ENCODE results near the gene MRPL10. TPM values are rescaled to one million over a fixed set of nuclear protein-coding genes. Genes with fewer than 3 reads are reported as not detected.

The MRPL10 gene
- total and polyA plus RNA-seq, 4 donors: 18.4 to 38.3 (median 30.3) TPM

GRCh38 chr17:47867813-47868533 lies 36.6 kb upstream of the MRPL10 start:
- H3K9ac ChIP-seq (ENCODE audit: insufficient read depth in 1 of 2, low read length in 2 of 2): no peak overlapping the region
- peaks cover 0 to 24% (median under 1%) of the 10 kb centered on the region in 5 donors for H3K4me1 ChIP-seq (ENCODE audit: control insufficient read depth in 5 of 5, insufficient read depth in 5 of 5, low read length in 5 of 5)
- peaks cover 0 to 3% (median 0%) of the 10 kb centered on the region in 4 donors for H3K9me3 ChIP-seq (ENCODE audit: control insufficient read depth in 4 of 4, insufficient read depth in 3 of 4, low read length in 3 of 4)
- no peak overlapping the region for H3K27ac ChIP-seq (ENCODE audit: low read depth in 1 of 2, low read length in 1 of 2)
- DNase-seq (no peak), ATAC-seq (ENCODE audit: insufficient read depth, low FRiP score) (no peak)
- H3K4me3 ChIP-seq: no peak overlapping the region
- H3K27me3 ChIP-seq (ENCODE audit: control insufficient read depth in 3 of 3, insufficient read depth in 3 of 3, low read length in 2 of 3): peaks cover 0 to 23% (median 13%) of the 10 kb centered on the region in 3 donors
- TF ChIP-seq, protein P1, sequence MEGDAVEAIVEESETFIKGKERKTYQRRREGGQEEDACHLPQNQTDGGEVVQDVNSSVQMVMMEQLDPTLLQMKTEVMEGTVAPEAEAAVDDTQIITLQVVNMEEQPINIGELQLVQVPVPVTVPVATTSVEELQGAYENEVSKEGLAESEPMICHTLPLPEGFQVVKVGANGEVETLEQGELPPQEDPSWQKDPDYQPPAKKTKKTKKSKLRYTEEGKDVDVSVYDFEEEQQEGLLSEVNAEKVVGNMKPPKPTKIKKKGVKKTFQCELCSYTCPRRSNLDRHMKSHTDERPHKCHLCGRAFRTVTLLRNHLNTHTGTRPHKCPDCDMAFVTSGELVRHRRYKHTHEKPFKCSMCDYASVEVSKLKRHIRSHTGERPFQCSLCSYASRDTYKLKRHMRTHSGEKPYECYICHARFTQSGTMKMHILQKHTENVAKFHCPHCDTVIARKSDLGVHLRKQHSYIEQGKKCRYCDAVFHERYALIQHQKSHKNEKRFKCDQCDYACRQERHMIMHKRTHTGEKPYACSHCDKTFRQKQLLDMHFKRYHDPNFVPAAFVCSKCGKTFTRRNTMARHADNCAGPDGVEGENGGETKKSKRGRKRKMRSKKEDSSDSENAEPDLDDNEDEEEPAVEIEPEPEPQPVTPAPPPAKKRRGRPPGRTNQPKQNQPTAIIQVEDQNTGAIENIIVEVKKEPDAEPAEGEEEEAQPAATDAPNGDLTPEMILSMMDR (IDR thresholded peaks at IDR 0.05; ENCODE audit: control extremely low read depth, extremely low read depth): no peak
- 81 to 89% methylated on average over 11 of the region's 11 CpGs for WGBS, 2 donors
- H3K36me3 ChIP-seq (ENCODE audit: control insufficient read depth in 4 of 4, insufficient read depth in 4 of 4, low read length in 4 of 4): no peaks in the 10 kb centered on the region

DNA sequence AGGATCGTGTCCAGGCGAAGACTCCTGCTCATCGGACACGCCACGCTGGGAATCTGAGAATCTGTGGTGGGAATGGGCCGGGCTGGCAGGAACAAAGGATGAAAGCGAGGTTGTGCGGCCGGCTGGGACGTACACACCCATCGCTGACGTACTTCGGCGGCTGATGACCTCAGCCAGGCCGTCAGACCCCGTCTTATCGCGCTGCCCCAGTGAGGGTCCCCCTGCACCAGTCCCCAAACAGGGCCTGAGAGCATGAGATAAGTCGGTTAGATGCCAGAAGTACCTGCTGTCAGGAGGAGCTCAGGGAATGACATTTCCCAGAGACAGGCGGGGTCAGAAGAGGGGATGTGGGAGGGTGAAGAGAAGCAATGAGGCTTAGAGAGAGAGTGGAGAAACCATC lies 35.6 kb upstream of the MRPL10 start:
- WGBS, 2 donors: 84 to 85% methylated on average over 20 of the region's 20 CpGs
- ATAC-seq (ENCODE audit: insufficient read depth, low FRiP score) (no peak), DNase-seq (no peak)
- Histone ChIP-seq H3K27me3 (ENCODE audit: control insufficient read depth in 3 of 3, insufficient read depth in 3 of 3, low read length in 2 of 3) (peaks cover 0 to 23% (median 13%) of the 10 kb centered on the region in 3 donors), H3K9me3 (ENCODE audit: control insufficient read depth in 4 of 4, insufficient read depth in 3 of 4, low read length in 3 of 4) (peaks cover 0 to 3% (median 0%) of the 10 kb centered on the region in 4 donors), H3K27ac (ENCODE audit: low read depth in 1 of 2, low read length in 1 of 2) (no peak overlapping the region), H3K9ac (ENCODE audit: insufficient read depth in 1 of 2, low read length in 2 of 2) (no peak overlapping the region), H3K4me1 (ENCODE audit: control insufficient read depth in 5 of 5, insufficient read depth in 5 of 5, low read length in 5 of 5) (peaks cover 0 to 20% (median 2%) of the 10 kb centered on the region in 5 donors), H3K4me3 (no peak overlapping the region), H3K36me3 (ENCODE audit: control insufficient read depth in 4 of 4, insufficient read depth in 4 of 4, low read length in 4 of 4) (no peaks in the 10 kb centered on the region)
- TF ChIP-seq, protein P1 (IDR thresholded peaks at IDR 0.05; ENCODE audit: control extremely low read depth, extremely low read depth): no peak

- Histone ChIP-seq H3K27ac (ENCODE audit: low read depth in 1 of 2, low read length in 1 of 2) (no peak overlapping the region), H3K27me3 (ENCODE audit: control insufficient read depth in 3 of 3, insufficient read depth in 3 of 3, low read length in 2 of 3) (peaks cover 0 to 12% (median 4%) of the 10 kb centered on the region in 3 donors), H3K4me1 (ENCODE audit: control insufficient read depth in 5 of 5, insufficient read depth in 5 of 5, low read length in 5 of 5) (peaks cover 0 to 13% (median 0%) of the 10 kb centered on the region in 5 donors), H3K9ac (ENCODE audit: insufficient read depth in 1 of 2, low read length in 2 of 2) (no peak overlapping the region), H3K4me3 (no peak overlapping the region), H3K9me3 (ENCODE audit: control insufficient read depth in 4 of 4, insufficient read depth in 3 of 4, low read length in 3 of 4) (peaks cover 0 to 3% (median 0%) of the 10 kb centered on the region in 4 donors), H3K36me3 (ENCODE audit: control insufficient read depth in 4 of 4, insufficient read depth in 4 of 4, low read length in 4 of 4) (no peaks in the 10 kb centered on the region)
- no peak for ATAC-seq (ENCODE audit: insufficient read depth, low FRiP score)
- no peak for DNase-seq
- WGBS, 2 donors: 43 to 49% methylated on average over 7 of the region's 7 CpGs
- TF ChIP-seq, protein P1 (IDR thresholded peaks at IDR 0.05; ENCODE audit: control extremely low read depth, extremely low read depth): no peak
Measured at GRCh38 chr17:47864791-47865216, 33.5 kb upstream of the MRPL10 start.
